ENCODE data around the gene MYBPHL. TPM values are rescaled to one million over a fixed set of nuclear protein-coding genes. Genes with fewer than 3 reads are reported as not detected.
A peak's percentile ranks its signal among the peaks of the same experiment; 100 is the strongest.

Gene MYBPHL
- total and polyA plus RNA-seq, 2 of the 13 experiments (the other 11 are each of a cell fraction or from before 2014, with no cell fraction given): 3.7 to 3.8 TPM

GRCh38 chr1:109298666-109299557 is 7.9 kb downstream of the MYBPHL start (continued):
- TF ChIP-seq BCL6 (CRISPR knock-in tag; IDR thresholded peaks at IDR 0.05) (peak; percentile 86), TAF15 (IDR thresholded peaks at IDR 0.05; ENCODE audit: low read depth, low read length, poor library complexity, severe bottlenecking) (no peak), STAT5B (CRISPR knock-in tag; IDR thresholded peaks at IDR 0.05) (no peak), ZNF687 (CRISPR knock-in tag; IDR thresholded peaks at IDR 0.05) (peak; percentile 98), HOXD1 (CRISPR knock-in tag; IDR thresholded peaks at IDR 0.05) (peak; percentile 52; the same call in 1 of the 2 replicates), SIX1 (CRISPR knock-in tag; IDR thresholded peaks at IDR 0.05; ENCODE audit: borderline replicate concordance) (peak; percentile 64; the same call in 1 of the 2 replicates), RXRB (CRISPR knock-in tag; IDR thresholded peaks at IDR 0.05; ENCODE audit: borderline replicate concordance) (peak; percentile 89), ZNF746 (CRISPR knock-in tag; IDR thresholded peaks at IDR 0.05) (peak; percentile 63; the same call in 1 of the 2 replicates), HDAC1 (CRISPR knock-in tag; IDR thresholded peaks at IDR 0.05) (peak; percentile 80), SMARCC2 (IDR thresholded peaks at IDR 0.05) (no peak), EEA1 (CRISPR knock-in tag; IDR thresholded peaks at IDR 0.05; ENCODE audit: borderline replicate concordance) (no peak), ZNF121 (CRISPR knock-in tag; IDR thresholded peaks at IDR 0.05) (peak; percentile 67), ATF7-NPFF (CRISPR knock-in tag; IDR thresholded peaks at IDR 0.05; ENCODE audit: low read depth) (0 out of 2 replicates have a peak, but pooled peaks have one; percentile 38), ZNF280B (CRISPR knock-in tag; IDR thresholded peaks at IDR 0.05; ENCODE audit: borderline replicate concordance) (peak; percentile 70; the same call in 1 of the 2 replicates), SSRP1 (CRISPR knock-in tag; IDR thresholded peaks at IDR 0.05) (peak; percentile 92; the same call in 1 of the 2 replicates), GFI1 (CRISPR knock-in tag; IDR thresholded peaks at IDR 0.05; ENCODE audit: borderline replicate concordance) (peak; percentile 73)
- TF ChIP-seq, protein P1, sequence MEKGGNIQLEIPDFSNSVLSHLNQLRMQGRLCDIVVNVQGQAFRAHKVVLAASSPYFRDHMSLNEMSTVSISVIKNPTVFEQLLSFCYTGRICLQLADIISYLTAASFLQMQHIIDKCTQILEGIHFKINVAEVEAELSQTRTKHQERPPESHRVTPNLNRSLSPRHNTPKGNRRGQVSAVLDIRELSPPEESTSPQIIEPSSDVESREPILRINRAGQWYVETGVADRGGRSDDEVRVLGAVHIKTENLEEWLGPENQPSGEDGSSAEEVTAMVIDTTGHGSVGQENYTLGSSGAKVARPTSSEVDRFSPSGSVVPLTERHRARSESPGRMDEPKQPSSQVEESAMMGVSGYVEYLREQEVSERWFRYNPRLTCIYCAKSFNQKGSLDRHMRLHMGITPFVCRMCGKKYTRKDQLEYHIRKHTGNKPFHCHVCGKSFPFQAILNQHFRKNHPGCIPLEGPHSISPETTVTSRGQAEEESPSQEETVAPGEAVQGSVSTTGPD (CRISPR knock-in tag; IDR thresholded peaks at IDR 0.05): no peak
- TF ChIP-seq, protein P2, sequence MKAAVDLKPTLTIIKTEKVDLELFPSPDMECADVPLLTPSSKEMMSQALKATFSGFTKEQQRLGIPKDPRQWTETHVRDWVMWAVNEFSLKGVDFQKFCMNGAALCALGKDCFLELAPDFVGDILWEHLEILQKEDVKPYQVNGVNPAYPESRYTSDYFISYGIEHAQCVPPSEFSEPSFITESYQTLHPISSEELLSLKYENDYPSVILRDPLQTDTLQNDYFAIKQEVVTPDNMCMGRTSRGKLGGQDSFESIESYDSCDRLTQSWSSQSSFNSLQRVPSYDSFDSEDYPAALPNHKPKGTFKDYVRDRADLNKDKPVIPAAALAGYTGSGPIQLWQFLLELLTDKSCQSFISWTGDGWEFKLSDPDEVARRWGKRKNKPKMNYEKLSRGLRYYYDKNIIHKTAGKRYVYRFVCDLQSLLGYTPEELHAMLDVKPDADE (CRISPR knock-in tag; IDR thresholded peaks at IDR 0.05): no peak
- TF ChIP-seq, protein P3, sequence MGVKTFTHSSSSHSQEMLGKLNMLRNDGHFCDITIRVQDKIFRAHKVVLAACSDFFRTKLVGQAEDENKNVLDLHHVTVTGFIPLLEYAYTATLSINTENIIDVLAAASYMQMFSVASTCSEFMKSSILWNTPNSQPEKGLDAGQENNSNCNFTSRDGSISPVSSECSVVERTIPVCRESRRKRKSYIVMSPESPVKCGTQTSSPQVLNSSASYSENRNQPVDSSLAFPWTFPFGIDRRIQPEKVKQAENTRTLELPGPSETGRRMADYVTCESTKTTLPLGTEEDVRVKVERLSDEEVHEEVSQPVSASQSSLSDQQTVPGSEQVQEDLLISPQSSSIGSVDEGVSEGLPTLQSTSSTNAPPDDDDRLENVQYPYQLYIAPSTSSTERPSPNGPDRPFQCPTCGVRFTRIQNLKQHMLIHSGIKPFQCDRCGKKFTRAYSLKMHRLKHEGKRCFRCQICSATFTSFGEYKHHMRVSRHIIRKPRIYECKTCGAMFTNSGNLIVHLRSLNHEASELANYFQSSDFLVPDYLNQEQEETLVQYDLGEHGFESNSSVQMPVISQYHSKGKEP (CRISPR knock-in tag; IDR thresholded peaks at IDR 0.05): no peak
